NT2/D1 (cell line): Measurements from ENCODE around the gene FYB1.

Experiments used
- DNase-seq: peaks from one replicate; pipeline ENCODE4 v3.0.0-alpha.2; 2011; ENCODE audit warnings: low read depth, low spot score
- H3K27me3 ChIP-seq: 2 replicates; pipeline ENCODE4 v1.6.0; 2011; ENCODE audit warnings: mild to moderate bottlenecking; ENCODE audit not compliant: insufficient read length, insufficient read depth
- H3K36me3 ChIP-seq: 2 replicates; pipeline ENCODE4 v1.6.1; 2011; ENCODE audit warnings: mild to moderate bottlenecking, low read length, mixed read lengths; ENCODE audit not compliant: insufficient read depth, insufficient read length
- H3K4me1 ChIP-seq: 2 replicates; pipeline ENCODE4 v1.5.1; 2011; ENCODE audit not compliant: insufficient read depth, insufficient read length
- H3K4me3 ChIP-seq: 2 replicates; pipeline ENCODE4 v1.5.1; 2011; ENCODE audit warnings: low read depth; ENCODE audit not compliant: insufficient read length
- H3K9ac ChIP-seq: 2 replicates; pipeline ENCODE4 v1.6.0; 2011; ENCODE audit warnings: low read depth; ENCODE audit not compliant: insufficient read length
- H3K9me3 ChIP-seq: 2 replicates; pipeline ENCODE4 v1.5.1; 2011; ENCODE audit warnings: mild to moderate bottlenecking, low read length; ENCODE audit not compliant: insufficient read depth
- SUZ12 ChIP-seq: IDR thresholded peaks from 2 replicates; pipeline ENCODE4 v1.6.1; 2011; ENCODE audit not compliant: insufficient read length, insufficient read depth; ENCODE audit errors: extremely low read depth
- YY1 ChIP-seq: IDR thresholded peaks from 2 replicates; pipeline ENCODE4 v1.6.1; 2011; ENCODE audit not compliant: insufficient read length, insufficient read depth
- ZNF274 ChIP-seq: IDR thresholded peaks from 2 replicates; pipeline ENCODE4 v1.6.1; 2011; ENCODE audit warnings: mild to moderate bottlenecking, low read depth, low read length

Gene FYB1

GRCh38 chr5:39132792-39133191 is 86.6 kb downstream of the FYB1 start:
- Histone ChIP-seq H3K9ac (no peak overlapping the region), H3K36me3 (no peaks in the 10 kb centered on the region), H3K4me1 (no peaks in the 10 kb centered on the region), H3K9me3 (no peaks in the 10 kb centered on the region), H3K4me3 (no peak overlapping the region), H3K27me3 (no peaks in the 10 kb centered on the region)
- DNase-seq, result no peak
- no peak for TF ChIP-seq SUZ12
- TF ChIP-seq YY1, result no peak
- TF ChIP-seq ZNF274, result no peak

GRCh38 chr5:39132128-39132447 is 87.3 kb downstream of the FYB1 start:
- no peak for DNase-seq
- no peak overlapping the region for H3K4me3 ChIP-seq

DNA sequence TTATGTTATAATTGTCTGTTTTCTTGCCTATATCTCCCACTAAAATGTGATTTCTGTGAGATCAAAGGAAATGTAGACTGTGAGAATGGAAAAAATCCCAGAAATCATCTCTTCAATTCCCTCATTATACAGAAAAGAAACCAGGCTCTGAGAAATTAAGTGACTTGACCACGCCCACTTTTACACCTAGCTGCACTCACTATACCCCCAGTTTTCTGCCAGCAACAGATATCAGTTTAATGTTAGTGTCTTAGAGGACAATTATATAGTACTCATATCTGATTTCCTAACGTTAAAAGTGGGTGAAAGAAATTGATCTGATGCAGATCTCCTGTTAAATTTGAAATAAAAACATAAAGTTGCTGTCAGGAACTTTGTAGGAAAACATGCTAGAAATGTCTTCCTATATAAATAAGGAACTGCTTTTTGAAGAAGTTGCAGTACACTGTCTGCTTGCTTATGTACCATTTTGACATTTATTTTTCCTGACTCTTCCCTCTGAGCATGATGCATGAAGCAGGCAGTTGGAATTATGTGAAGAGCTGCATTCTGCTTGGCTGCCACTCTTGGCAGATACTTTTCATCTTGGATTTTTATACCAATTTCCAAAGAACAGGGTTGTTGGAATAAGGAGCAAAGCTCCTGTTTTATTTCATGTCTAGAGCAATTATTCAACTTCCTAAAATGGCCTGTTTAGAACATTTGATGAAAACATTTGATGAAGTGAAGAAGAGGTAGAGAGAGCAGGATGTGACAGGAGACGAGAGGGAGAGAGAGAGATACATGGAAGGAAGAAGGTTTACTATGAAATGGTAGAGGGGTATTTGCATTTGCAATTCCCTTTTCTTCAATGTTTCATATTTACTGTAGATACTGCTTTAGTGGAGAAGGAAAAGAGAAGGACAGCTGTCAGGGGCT is 87.9 kb downstream of the FYB1 start:
- Histone ChIP-seq H3K9ac (no peak overlapping the region), H3K9me3 (no peaks in the 10 kb centered on the region), H3K4me1 (no peaks in the 10 kb centered on the region), H3K36me3 (no peaks in the 10 kb centered on the region), H3K27me3 (no peaks in the 10 kb centered on the region), H3K4me3 (no peak overlapping the region)
- TF ChIP-seq YY1, result no peak
- no peak for DNase-seq

More at GRCh38 chr5:39132128-39132447, 87.3 kb downstream of the FYB1 start:
- TF ChIP-seq ZNF274, result no peak
- TF ChIP-seq YY1, result no peak
- no peak for TF ChIP-seq SUZ12
- no peak overlapping the region for H3K9ac ChIP-seq
- no peaks in the 10 kb centered on the region for H3K4me1 ChIP-seq
- H3K36me3 ChIP-seq, result no peaks in the 10 kb centered on the region
- H3K9me3 ChIP-seq, result no peaks in the 10 kb centered on the region
- no peaks in the 10 kb centered on the region for H3K27me3 ChIP-seq

GRCh38 chr5:39130716-39131115 is 88.6 kb downstream of the FYB1 start:
- H3K36me3 ChIP-seq, result no peaks in the 10 kb centered on the region
- no peak for TF ChIP-seq ZNF274
- TF ChIP-seq YY1, result no peak
- TF ChIP-seq SUZ12, result no peak
- H3K4me3 ChIP-seq, result no peak overlapping the region
- H3K4me1 ChIP-seq, result no peaks in the 10 kb centered on the region
- H3K9me3 ChIP-seq, result no peaks in the 10 kb centered on the region
- H3K27me3 ChIP-seq, result no peaks in the 10 kb centered on the region
- no peak for DNase-seq
- no peak overlapping the region for H3K9ac ChIP-seq

- no peak overlapping the region for H3K9ac ChIP-seq
- no peaks in the 10 kb centered on the region for H3K36me3 ChIP-seq
- no peaks in the 10 kb centered on the region for H3K4me1 ChIP-seq
- no peak overlapping the region for H3K4me3 ChIP-seq
- TF ChIP-seq SUZ12 (no peak), YY1 (no peak), ZNF274 (no peak)
- no peaks in the 10 kb centered on the region for H3K27me3 ChIP-seq
- DNase-seq, result no peak
- no peaks in the 10 kb centered on the region for H3K9me3 ChIP-seq
Observed at GRCh38 chr5:39121922-39122321, 97.4 kb downstream of the FYB1 start.

DNA sequence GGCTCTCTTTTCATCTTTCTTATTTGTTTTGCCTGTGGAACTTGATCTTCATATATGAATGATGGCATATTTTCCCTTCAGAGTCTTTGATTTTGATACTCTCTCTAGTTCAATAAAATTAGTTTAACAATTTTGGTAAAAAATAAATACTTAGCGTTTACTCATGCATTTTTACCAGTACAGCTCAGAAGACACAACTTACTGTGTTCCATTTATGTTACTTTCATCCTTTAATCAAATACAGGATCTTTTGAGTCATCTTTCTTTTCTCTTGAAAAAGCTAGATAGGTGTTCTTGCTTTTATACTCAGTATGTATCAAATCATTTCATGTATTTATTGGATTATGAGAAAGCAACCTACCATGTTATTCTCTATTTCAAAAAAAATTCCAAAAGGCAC is 98.0 kb downstream of the FYB1 start:
- Histone ChIP-seq H3K4me1 (no peaks in the 10 kb centered on the region), H3K36me3 (no peaks in the 10 kb centered on the region), H3K9me3 (no peaks in the 10 kb centered on the region), H3K9ac (no peak overlapping the region), H3K27me3 (no peaks in the 10 kb centered on the region), H3K4me3 (no peak overlapping the region)
- DNase-seq, result no peak
- TF ChIP-seq SUZ12 (no peak), YY1 (no peak), ZNF274 (no peak)

GRCh38 chr5:39120052-39120420 is 99.3 kb downstream of the FYB1 start:
- no peak for DNase-seq
- H3K36me3 ChIP-seq, result no peaks in the 10 kb centered on the region
- H3K9me3 ChIP-seq, result no peaks in the 10 kb centered on the region
- H3K9ac ChIP-seq, result no peak overlapping the region
- H3K27me3 ChIP-seq, result no peaks in the 10 kb centered on the region
- H3K4me3 ChIP-seq, result no peak overlapping the region
- TF ChIP-seq SUZ12 (no peak), ZNF274 (no peak), YY1 (no peak)
- no peaks in the 10 kb centered on the region for H3K4me1 ChIP-seq
